Esophagus squamous epithelium (tissue), 5 donors: ENCODE measurements around the gene IPCEF1. TPM values are rescaled to one million over a fixed set of nuclear protein-coding genes. Genes with fewer than 3 reads are reported as not detected.

Source experiments
- DNase-seq: peaks from one replicate; lab custom pipeline; 2025; lab: John Stamatoyannopoulos, UW
- H3K27ac ChIP-seq, 4 donors: fragments of 200-600 bp; sonication (generic); one replicate each; pipeline ENCODE4 v1.5.1; 2016 to 2019; ENCODE audit warnings: mild to moderate bottlenecking in 1 of 4
- H3K27me3 ChIP-seq, 4 donors: fragments of 200-600 bp; sonication (generic); 1 replicate in 3 of 4; 2 replicates in 1 of 4; pipeline versions ENCODE4 v1.5.1 to v1.6.0; 2017 to 2021; ENCODE audit warnings: antibody characterized with exemption in 1 of 4
- H3K36me3 ChIP-seq, 3 donors: fragments of 200-600 bp; sonication (generic); one replicate each; pipeline ENCODE4 v1.5.1; 2016 to 2019
- H3K4me1 ChIP-seq, 3 donors: fragments of 200-600 bp; sonication (generic); one replicate each; pipeline ENCODE4 v1.5.1; 2017 to 2019
- H3K4me3 ChIP-seq, 4 donors: fragments of 200-600 bp; sonication (generic); 1 replicate in 3 of 4; 2 replicates in 1 of 4; pipeline ENCODE4 v1.5.1; 2016 to 2019; ENCODE audit warnings: mild to moderate bottlenecking in 2 of 4, moderate library complexity in 1 of 4
- H3K9me3 ChIP-seq, 3 donors: fragments of 200-600 bp; sonication (generic); one replicate each; pipeline ENCODE4 v1.5.1; 2016 to 2019
- CTCF ChIP-seq, 6 experiments: fragments of 450-650 bp in 4 of 6; fragments of 200-600 bp in 2 of 6; sonication (generic) in 2 of 6; IDR thresholded peaks; one replicate each; pipeline ENCODE4 v1.5.1; 2016 to 2019; ENCODE audit warnings: antibody characterized with exemption in 6 of 6, mild to moderate bottlenecking in 4 of 6, moderate library complexity in 4 of 6
- POLR2A ChIP-seq, 4 donors: fragments of 450-650 bp; IDR thresholded peaks; one replicate each; pipeline ENCODE4 v1.6.1; 2017; ENCODE audit warnings: antibody characterized with exemption in 4 of 4, mild to moderate bottlenecking in 4 of 4, moderate library complexity in 3 of 4
- WGBS, 2 donors: methylation state at CpG; one replicate each; pipeline ENCODE4 v1.1.5; 2018; 5-methylcytosine and 5-hydroxymethylcytosine counted together
- intact Hi-C: fragments of 100-400 bp; cut with DNase I; formaldehyde crosslinking; loops from one replicate; pipeline ENCODE4 v1.15.0; 2022
- total RNA-seq, 4 donors: library from RNA; depleted of rRNA; stranded (reverse); fragments of >200 nt; gene quantifications; one replicate each; pipeline ENCODE4 v1.1.0, GENCODE V29; 2016
- donor health status: DM: yes; HTN: yes; CAD: no.

IPCEF1 gene
- total RNA-seq, 4 donors from 2014 or later: 1.8 to 8.1 (median 3.5) TPM

GRCh38 chr6:154169193-154169847, 187.3 kb downstream of the IPCEF1 start:
- Histone ChIP-seq H3K4me3 (no peak overlapping the region), H3K36me3 (peaks cover 0 to 7% (median 0%) of the 10 kb centered on the region in 3 donors), H3K4me1 (peaks cover 0 to 11% (median 0%) of the 10 kb centered on the region in 3 donors), H3K27me3 (no peaks in the 10 kb centered on the region), H3K27ac (no peak overlapping the region), H3K9me3 (no peaks in the 10 kb centered on the region)
- TF ChIP-seq CTCF (IDR thresholded peaks at IDR 0.05) (no peak), POLR2A (IDR thresholded peaks at IDR 0.05) (no peak)
- DNase-seq: no peak
- WGBS, 2 donors: 81 to 85% methylated on average over 4 of the region's 5 CpGs
- intact Hi-C loops: no loop called here

DNA sequence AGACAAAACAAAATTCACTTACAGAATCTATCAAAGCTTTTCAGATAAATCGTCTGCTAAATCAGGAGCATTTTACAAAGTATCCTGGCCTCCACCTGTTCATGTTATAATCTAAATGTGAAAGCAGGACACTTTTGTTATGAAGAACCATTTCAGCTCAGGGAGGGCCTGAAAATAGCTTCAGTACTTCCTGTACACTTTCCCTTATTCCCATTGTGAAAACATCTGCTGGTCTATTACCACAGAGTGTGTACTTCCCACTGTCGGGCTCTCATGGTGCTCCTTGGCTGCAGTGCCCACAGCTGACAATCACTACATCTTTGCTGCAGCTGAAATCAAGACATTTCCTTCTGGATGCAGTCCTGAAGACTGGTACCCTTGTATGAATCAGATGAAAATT, 189.5 kb downstream of the IPCEF1 start:
- peaks cover 0 to under 1% (median 0%) of the 10 kb centered on the region in 3 donors for H3K36me3 ChIP-seq
- peaks cover 0 to 16% (median 0%) of the 10 kb centered on the region in 3 donors for H3K4me1 ChIP-seq
- intact Hi-C loops: no loop called here
- H3K9me3 ChIP-seq: no peaks in the 10 kb centered on the region
- WGBS, 2 donors: 64 to 69% methylated on average over 2 of the region's 2 CpGs
- no peak overlapping the region for H3K4me3 ChIP-seq
- no peaks in the 10 kb centered on the region for H3K27me3 ChIP-seq
- no peak overlapping the region for H3K27ac ChIP-seq
- no peak for TF ChIP-seq CTCF (IDR thresholded peaks at IDR 0.05)
- TF ChIP-seq POLR2A (IDR thresholded peaks at IDR 0.05): no peak
- no peak for DNase-seq

DNA sequence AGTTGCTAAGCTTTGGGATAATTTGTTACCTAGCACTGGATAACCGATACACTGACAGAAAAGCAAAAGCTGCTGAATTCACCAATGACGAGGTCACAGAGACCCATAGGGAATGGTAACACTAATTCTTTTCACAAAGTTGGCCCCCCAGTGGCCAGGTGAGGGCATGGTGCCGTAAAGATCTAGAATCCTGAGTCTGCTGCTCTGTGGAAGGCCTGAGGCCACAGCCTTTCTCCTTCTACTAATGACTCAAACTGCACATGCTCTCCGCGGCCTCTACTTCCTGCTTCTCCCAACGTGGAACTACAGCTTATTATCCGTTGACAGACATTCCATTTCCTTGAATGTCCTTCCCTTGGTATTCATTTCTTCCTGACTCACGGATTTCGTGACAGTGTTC, 190.5 kb downstream of the IPCEF1 start:
- DNase-seq: no peak
- peak in 1 of 6 experiments; percentile 28 for TF ChIP-seq CTCF (IDR thresholded peaks at IDR 0.05)
- no peak for TF ChIP-seq POLR2A (IDR thresholded peaks at IDR 0.05)
- Histone ChIP-seq H3K9me3 (no peaks in the 10 kb centered on the region), H3K4me3 (no peak overlapping the region), H3K36me3 (no peaks in the 10 kb centered on the region), H3K27me3 (no peaks in the 10 kb centered on the region), H3K4me1 (peaks cover 0 to 16% (median 0%) of the 10 kb centered on the region in 3 donors), H3K27ac (no peak overlapping the region)
- intact Hi-C loops: no loop called here
- WGBS, 2 donors: 78% methylated on average over 9 of the region's 9 CpGs

- WGBS, 2 donors: 65 to 83% methylated on average over 1 to 2 of the region's 2 CpGs
- Histone ChIP-seq H3K27ac (no peak overlapping the region), H3K4me1 (peaks cover 0 to 16% (median 0%) of the 10 kb centered on the region in 3 donors), H3K4me3 (no peak overlapping the region), H3K36me3 (no peaks in the 10 kb centered on the region), H3K27me3 (no peaks in the 10 kb centered on the region), H3K9me3 (no peaks in the 10 kb centered on the region)
- TF ChIP-seq POLR2A (IDR thresholded peaks at IDR 0.05) (no peak), CTCF (IDR thresholded peaks at IDR 0.05) (no peak)
- intact Hi-C loops: no loop called here
- DNase-seq: no peak
Observed at GRCh38 chr6:154165478-154165877, 191.1 kb downstream of the IPCEF1 start.

GRCh38 chr6:154164397-154164796, 192.2 kb downstream of the IPCEF1 start:
- Histone ChIP-seq H3K4me3 (peak overlapping the region in 1 of 4 donors; percentile 1), H3K36me3 (no peaks in the 10 kb centered on the region), H3K4me1 (peaks cover 0 to 16% (median 0%) of the 10 kb centered on the region in 3 donors), H3K9me3 (no peaks in the 10 kb centered on the region), H3K27ac (peak overlapping the region in 3 of 4 donors; percentile 17 to 51 (median 25)), H3K27me3 (no peaks in the 10 kb centered on the region)
- no peak for DNase-seq
- whole genome bisulfite sequencing, 2 donors: 24 to 26% methylated on average over 5 of the region's 5 CpGs
- TF ChIP-seq POLR2A (IDR thresholded peaks at IDR 0.05): no peak
- TF ChIP-seq CTCF (IDR thresholded peaks at IDR 0.05): no peak
- intact Hi-C loops: no loop called here
